Measurements from ENCODE around the gene TCF7.

The TCF7 gene

GRCh38 chr5:134145041-134145757 is 30.7 kb downstream of the TCF7 start:
- no peak for DNase-seq (ENCODE audit: low spot score)

GRCh38 chr5:134145779-134146581 is 31.5 kb downstream of the TCF7 start:
- peak; percentile 84 for DNase-seq (ENCODE audit: low spot score)

- peak; percentile 35 for DNase-seq (ENCODE audit: low spot score)
Measured at GRCh38 chr5:134146651-134147518, 32.4 kb downstream of the TCF7 start.

GRCh38 chr5:134148316-134148715 is 33.8 kb downstream of the TCF7 start:
- DNase-seq (ENCODE audit: low spot score): no peak

- no peak for DNase-seq (ENCODE audit: low spot score)
Measured at GRCh38 chr5:134148986-134149539, 34.6 kb downstream of the TCF7 start.

GRCh38 chr5:134149571-134150303 is 35.3 kb downstream of the TCF7 start:
- DNase-seq (ENCODE audit: low spot score): peak; percentile 50

GRCh38 chr5:134151723-134152122 is 37.2 kb downstream of the TCF7 start:
- DNase-seq (ENCODE audit: low spot score): no peak

- DNase-seq (ENCODE audit: low spot score): peak; percentile 50
Measured at GRCh38 chr5:134152173-134152832, 37.8 kb downstream of the TCF7 start.

GRCh38 chr5:134153241-134153640 is 38.8 kb downstream of the TCF7 start:
- no peak for DNase-seq (ENCODE audit: low spot score)

GRCh38 chr5:134153657-134154056 is 39.2 kb downstream of the TCF7 start:
- no peak for DNase-seq (ENCODE audit: low spot score)

GRCh38 chr5:134161513-134162395 is 47.3 kb downstream of the TCF7 start:
- no peak for DNase-seq (ENCODE audit: low spot score)

GRCh38 chr5:134162592-134162991 is 48.1 kb downstream of the TCF7 start:
- no peak for DNase-seq (ENCODE audit: low spot score)

- DNase-seq (ENCODE audit: low spot score): no peak
Measured at GRCh38 chr5:134171972-134172371, 57.5 kb downstream of the TCF7 start.

- no peak for DNase-seq (ENCODE audit: low spot score)
Measured at GRCh38 chr5:134174841-134175839, 60.7 kb downstream of the TCF7 start.

GRCh38 chr5:134175921-134176510 is 61.5 kb downstream of the TCF7 start:
- peak; percentile 16 for DNase-seq (ENCODE audit: low spot score)

GRCh38 chr5:134176511-134177368 is 62.3 kb downstream of the TCF7 start, which contains the start of gene SKP1:
TSS of gene SKP1 (minus strand) at chr5:134176950. CDS start at chr5:134174022, 2,928 bp downstream.
- DNase-seq (ENCODE audit: low spot score): peak; percentile 88

Data from Ammon's horn (tissue), 1 donor.